GM06990 (cell line): ENCODE results near the gene LITAF.

Experiments
- DNase-seq: peaks from one replicate; pipeline ENCODE4 v3.0.0-alpha.2; 2011; ENCODE audit not compliant: insufficient read length; ENCODE audit errors: extremely low read depth
- H3K27me3 ChIP-seq: replicated peaks from 2 replicates; pipeline ENCODE4 v1.6.0; 2011; ENCODE audit warnings: low read length; ENCODE audit not compliant: control insufficient read depth, insufficient read depth
- H3K36me3 ChIP-seq: 2 replicates; pipeline ENCODE4 v1.5.1; 2011; ENCODE audit warnings: low read length; ENCODE audit not compliant: control insufficient read depth, insufficient read depth
- H3K4me3 ChIP-seq: replicated peaks from 2 replicates; pipeline ENCODE4 v1.5.1; 2011; ENCODE audit warnings: low read depth, mild to moderate bottlenecking, control low read depth, low read length
- CTCF ChIP-seq: IDR thresholded peaks from 2 replicates; pipeline ENCODE4 v1.5.1; 2011; ENCODE audit warnings: low read length, control low read depth, mild to moderate bottlenecking, inconsistent platforms; ENCODE audit not compliant: insufficient read depth, poor library complexity, severe bottlenecking

The LITAF gene

GRCh38 chr16:11546608-11547061 is 40.1 kb downstream of the LITAF start:
- Histone ChIP-seq H3K36me3 (peaks cover 7% of the 10 kb centered on the region), H3K4me3 (no peak overlapping the region), H3K27me3 (no peaks in the 10 kb centered on the region)
- DNase-seq: no peak
- TF ChIP-seq CTCF: no peak

GRCh38 chr16:11543661-11544393 is 42.9 kb downstream of the LITAF start:
- H3K27me3 ChIP-seq: no peaks in the 10 kb centered on the region
- no peak for DNase-seq
- no peak for TF ChIP-seq CTCF
- H3K36me3 ChIP-seq: 0 out of 2 replicates have a peak, but pooled peaks cover 2% of the 10 kb centered on the region
- H3K4me3 ChIP-seq: no peak overlapping the region

- no peak for TF ChIP-seq CTCF
- H3K27me3 ChIP-seq: no peaks in the 10 kb centered on the region
- H3K36me3 ChIP-seq: no peaks in the 10 kb centered on the region
- no peak overlapping the region for H3K4me3 ChIP-seq
- DNase-seq: no peak
Observed at GRCh38 chr16:11542069-11542744, 44.5 kb downstream of the LITAF start.

- no peaks in the 10 kb centered on the region for H3K36me3 ChIP-seq
- DNase-seq: no peak
- H3K4me3 ChIP-seq: no peak overlapping the region
- no peaks in the 10 kb centered on the region for H3K27me3 ChIP-seq
- TF ChIP-seq CTCF: no peak
Observed at GRCh38 chr16:11539641-11540050, 47.1 kb downstream of the LITAF start.

GRCh38 chr16:11538880-11539279 is 47.8 kb downstream of the LITAF start:
- Histone ChIP-seq H3K27me3 (no peaks in the 10 kb centered on the region), H3K4me3 (no peak overlapping the region), H3K36me3 (no peaks in the 10 kb centered on the region)
- TF ChIP-seq CTCF: no peak
- no peak for DNase-seq
